CD4-positive, alpha-beta T cell treated with Interleukin-2 at 100 ng/mL for 4 hours (primary cell): ENCODE data around the gene FOXP3.

ENCODE experiments used
- DNase-seq: peaks from one replicate; pipeline ENCODE4 v3.0.0-alpha.2; 2020; ENCODE audit warnings: low spot score

Gene FOXP3

GRCh38 chrX:49249616-49250015 lies 14.9 kb downstream of the FOXP3 start:
- no peak for DNase-seq

- DNase-seq, result no peak
Measured at GRCh38 chrX:49249071-49249470, 15.4 kb downstream of the FOXP3 start.

- no peak for DNase-seq
Measured at GRCh38 chrX:49247916-49248811, 16.3 kb downstream of the FOXP3 start.

GRCh38 chrX:49247346-49247745 lies 17.2 kb downstream of the FOXP3 start:
- DNase-seq, result no peak

GRCh38 chrX:49246541-49246940 lies 18.0 kb downstream of the FOXP3 start:
- DNase-seq, result no peak

GRCh38 chrX:49244207-49244606 lies 20.3 kb downstream of the FOXP3 start:
- DNase-seq, result no peak

- no peak for DNase-seq
Measured at GRCh38 chrX:49243166-49243565, 21.3 kb downstream of the FOXP3 start.

GRCh38 chrX:49242545-49243066 lies 21.9 kb downstream of the FOXP3 start:
- no peak for DNase-seq

- no peak for DNase-seq
Measured at GRCh38 chrX:49238735-49239134, 25.8 kb downstream of the FOXP3 start.

GRCh38 chrX:49237060-49237459 lies 27.4 kb downstream of the FOXP3 start:
- no peak for DNase-seq

- no peak for DNase-seq
Measured at GRCh38 chrX:49233887-49234555, 30.5 kb downstream of the FOXP3 start.

- DNase-seq, result no peak
Measured at GRCh38 chrX:49233176-49233575, 31.3 kb downstream of the FOXP3 start, which contains the start of gene CACNA1F. CACNA1F (minus strand) TSS chrX:49233340; CDS start chrX:49233309, 31 bp downstream.

GRCh38 chrX:49232525-49232924 lies 32.0 kb downstream of the FOXP3 start:
- DNase-seq, result no peak

- no peak for DNase-seq
Measured at GRCh38 chrX:49231333-49232000, 33.0 kb downstream of the FOXP3 start.

- peak; percentile 63 for DNase-seq
Measured at GRCh38 chrX:49230500-49231232, 33.8 kb downstream of the FOXP3 start.

GRCh38 chrX:49228185-49228584 lies 36.3 kb downstream of the FOXP3 start:
- no peak for DNase-seq

- no peak for DNase-seq
Measured at GRCh38 chrX:49227726-49228125, 36.8 kb downstream of the FOXP3 start.

- no peak for DNase-seq
Measured at GRCh38 chrX:49226946-49227345, 37.6 kb downstream of the FOXP3 start.

- DNase-seq, result no peak
Measured at GRCh38 chrX:49225858-49226257, 38.7 kb downstream of the FOXP3 start.

GRCh38 chrX:49221868-49222267 lies 42.6 kb downstream of the FOXP3 start:
- DNase-seq, result no peak

- DNase-seq, result no peak
Measured at GRCh38 chrX:49220100-49220499, 44.4 kb downstream of the FOXP3 start.
